Islet precursor cell (in vitro differentiated cells): ENCODE measurements around the gene SAMD5.
A peak's percentile ranks its signal among the peaks of the same experiment; 100 is the strongest.

Source experiments
- DNase-seq: peaks from one replicate; pipeline ENCODE4 v3.0.0-alpha.2; 2018

Gene SAMD5

GRCh38 chr6:147508042-147508865, at the start of gene SAMD5:
SAMD5 (plus strand) TSS chr6:147508690; CDS start chr6:147508929, 239 bp downstream.
- DNase-seq = peak; percentile 88

- DNase-seq = no peak
These were observed 48.7 kb upstream of the SAMD5 start for GRCh38 chr6:147459780-147460179.

- DNase-seq = no peak
These were observed 44.8 kb upstream of the SAMD5 start for GRCh38 chr6:147463651-147464050.

- DNase-seq = no peak
These were observed 41.1 kb upstream of the SAMD5 start for GRCh38 chr6:147467428-147467827.

GRCh38 chr6:147467886-147468285, 40.6 kb upstream of the SAMD5 start:
- DNase-seq = no peak

GRCh38 chr6:147468634-147469033, 39.9 kb upstream of the SAMD5 start:
- no peak for DNase-seq

GRCh38 chr6:147479857-147480256, 28.6 kb upstream of the SAMD5 start:
- DNase-seq = no peak

- no peak for DNase-seq
These were observed 21.8 kb upstream of the SAMD5 start for GRCh38 chr6:147486683-147487082.

- DNase-seq = no peak
These were observed 11.0 kb upstream of the SAMD5 start for GRCh38 chr6:147497472-147497871.

GRCh38 chr6:147503587-147503986, 4.9 kb upstream of the SAMD5 start:
- no peak for DNase-seq

GRCh38 chr6:147504848-147505247, 3.6 kb upstream of the SAMD5 start:
- DNase-seq = no peak

GRCh38 chr6:147506704-147507114, 1.8 kb upstream of the SAMD5 start:
- peak; percentile 74 for DNase-seq

GRCh38 chr6:147507162-147508041, 1.1 kb upstream of the SAMD5 start:
- peak; percentile 54 for DNase-seq

GRCh38 chr6:147508866-147509608, 547 bp downstream of the SAMD5 start:
- peak; percentile 49 for DNase-seq

- no peak for DNase-seq
These were observed 1.4 kb downstream of the SAMD5 start for GRCh38 chr6:147509891-147510290.

GRCh38 chr6:147510929-147511590, 2.6 kb downstream of the SAMD5 start:
- DNase-seq = no peak

GRCh38 chr6:147514831-147515230, 6.3 kb downstream of the SAMD5 start:
- no peak for DNase-seq

GRCh38 chr6:147515327-147515726, 6.8 kb downstream of the SAMD5 start:
- DNase-seq = no peak

GRCh38 chr6:147522597-147522996, 14.1 kb downstream of the SAMD5 start:
- DNase-seq = no peak

GRCh38 chr6:147525519-147526209, 17.2 kb downstream of the SAMD5 start:
- no peak for DNase-seq

- DNase-seq = no peak
These were observed 18.7 kb downstream of the SAMD5 start for GRCh38 chr6:147527197-147527596.
